ENCODE results near the gene TSPAN1. TPM values are rescaled to one million over a fixed set of nuclear protein-coding genes. Genes with fewer than 3 reads are reported as not detected.
A peak's percentile ranks its signal among the peaks of the same experiment; 100 is the strongest.

Gene TSPAN1
- total RNA-seq, 4 donors from 2014 or later = 1.0 to 11.0 (median 1.7) TPM

DNA sequence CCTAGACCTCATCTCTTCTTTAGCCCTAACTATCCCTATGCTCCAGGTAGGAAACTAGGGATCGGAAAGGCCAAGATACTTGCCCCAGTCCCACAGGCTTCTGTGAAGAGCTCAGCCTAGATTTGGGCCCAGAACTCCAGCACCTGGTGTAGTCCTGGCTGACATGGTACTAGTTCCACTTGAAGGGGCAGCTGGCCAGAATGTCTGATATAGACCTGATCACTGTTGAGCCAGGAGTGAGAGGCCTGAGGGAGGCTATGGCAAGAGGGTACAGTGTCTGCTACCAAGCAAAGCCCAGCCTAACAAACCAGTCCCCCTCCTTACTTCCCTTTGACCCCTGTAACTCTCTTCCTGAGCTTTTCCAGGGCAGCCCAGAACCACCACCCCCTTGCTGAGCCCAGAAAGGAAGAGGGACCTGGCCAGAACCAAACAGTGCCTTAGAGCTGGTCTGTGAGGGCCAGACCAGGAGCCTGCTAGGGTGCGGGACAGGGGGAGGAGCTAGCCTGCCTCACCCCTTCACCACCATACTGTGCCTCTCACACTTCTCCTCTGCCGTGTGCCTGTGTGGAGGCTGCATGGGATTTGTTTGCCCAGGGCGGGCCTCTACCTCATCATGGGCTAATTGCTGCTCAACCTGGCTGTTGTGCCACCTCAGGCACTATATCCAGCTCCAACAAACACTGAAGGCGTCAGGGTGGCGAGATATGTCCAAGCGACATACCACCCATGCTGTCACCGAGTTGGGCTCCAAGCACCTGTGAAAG is 12.4 kb downstream of the TSPAN1 start:
- ATAC-seq = no peak
- H3K36me3 ChIP-seq = peaks cover 0 to 55% of the 10 kb centered on the region in 2 donors
- WGBS, 2 donors (ENCODE audit: low coverage in 1 of 2) = 100% methylated on average over 1 of the region's 8 CpGs; no CpG with 5 or more reads in 1 of the 2 donors
- H3K9me3 ChIP-seq = no peaks in the 10 kb centered on the region
- no peak overlapping the region for H3K27ac ChIP-seq
- no peak overlapping the region for H3K4me3 ChIP-seq
- TF ChIP-seq EP300 (IDR thresholded peaks at IDR 0.05) = no peak
- H3K27me3 ChIP-seq = no peaks in the 10 kb centered on the region
- H3K4me1 ChIP-seq = peaks cover 0 to 26% (median 8%) of the 10 kb centered on the region in 3 donors

- Histone ChIP-seq H3K27ac (peak overlapping the region in 3 of 4 donors; percentile 27 to 47 (median 46)), H3K4me3 (no peak overlapping the region), H3K9me3 (no peaks in the 10 kb centered on the region), H3K36me3 (peaks cover 0 to 67% of the 10 kb centered on the region in 2 donors), H3K27me3 (no peaks in the 10 kb centered on the region), H3K4me1 (peaks cover 0 to 16% (median 1%) of the 10 kb centered on the region in 3 donors)
- no peak for TF ChIP-seq POLR2AphosphoS5 (IDR thresholded peaks at IDR 0.05)
- no peak for TF ChIP-seq EP300 (IDR thresholded peaks at IDR 0.05)
- no peak for TF ChIP-seq POLR2A (IDR thresholded peaks at IDR 0.05)
- no peak for TF ChIP-seq CTCF (IDR thresholded peaks at IDR 0.05)
- ATAC-seq = no peak
- WGBS, 2 donors (ENCODE audit: low coverage in 1 of 2) = 69 to 100% methylated on average over 1 to 3 of the region's 6 CpGs
These were observed 13.6 kb downstream of the TSPAN1 start for GRCh38 chr1:46188295-46189030.

- no peak overlapping the region for H3K27ac ChIP-seq
- H3K36me3 ChIP-seq = peaks cover 0 to 87% of the 10 kb centered on the region in 2 donors
- no peak for ATAC-seq
- 81 to 90% methylated on average over 2 to 3 of the region's 3 CpGs for WGBS, 2 donors (ENCODE audit: low coverage in 1 of 2)
- no peaks in the 10 kb centered on the region for H3K9me3 ChIP-seq
- no peak for TF ChIP-seq EP300 (IDR thresholded peaks at IDR 0.05)
- no peak for TF ChIP-seq CTCF (IDR thresholded peaks at IDR 0.05)
- TF ChIP-seq POLR2A (IDR thresholded peaks at IDR 0.05) = no peak
- TF ChIP-seq POLR2AphosphoS5 (IDR thresholded peaks at IDR 0.05) = no peak
- peaks cover 0 to 14% (median 0%) of the 10 kb centered on the region in 3 donors for H3K4me1 ChIP-seq
- no peak overlapping the region for H3K4me3 ChIP-seq
- no peaks in the 10 kb centered on the region for H3K27me3 ChIP-seq
These were observed 15.7 kb downstream of the TSPAN1 start for GRCh38 chr1:46190539-46190938.

DNA sequence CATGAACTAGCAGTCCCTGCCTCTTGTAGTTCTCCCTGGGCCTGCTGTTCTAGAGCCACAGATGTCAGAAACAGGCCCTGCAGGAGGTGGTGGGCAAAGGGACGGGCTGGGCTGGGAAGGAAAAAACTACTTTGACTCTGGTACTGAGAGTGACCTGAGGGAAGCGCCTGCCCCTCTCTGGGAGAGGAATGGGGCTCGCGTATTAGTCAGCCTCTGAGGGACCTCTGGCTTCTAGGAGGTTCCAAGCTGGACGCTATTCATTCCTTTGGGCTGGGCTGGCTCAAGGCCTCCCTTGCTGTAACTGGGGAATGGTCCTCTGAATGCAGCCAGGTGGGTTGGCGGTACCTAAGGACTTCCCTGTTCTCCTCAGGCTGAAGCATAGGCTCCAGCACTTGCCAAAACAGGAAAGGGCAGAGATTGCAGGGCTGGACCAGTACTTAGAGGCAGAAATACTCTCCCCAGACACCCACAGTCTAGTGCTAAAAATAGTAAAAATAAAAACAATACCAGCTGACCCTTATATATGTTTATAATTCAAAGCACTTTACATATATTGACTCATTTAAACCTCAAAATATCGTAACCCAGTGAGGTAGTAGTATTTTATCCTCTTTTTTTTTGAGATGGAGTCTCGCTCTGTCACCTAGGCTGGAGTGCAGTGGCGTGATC is 16.3 kb downstream of the TSPAN1 start:
- TF ChIP-seq POLR2AphosphoS5 (IDR thresholded peaks at IDR 0.05) = no peak
- no peak for TF ChIP-seq EP300 (IDR thresholded peaks at IDR 0.05)
- TF ChIP-seq POLR2A (IDR thresholded peaks at IDR 0.05) = no peak
- TF ChIP-seq CTCF (IDR thresholded peaks at IDR 0.05) = no peak
- no peaks in the 10 kb centered on the region for H3K9me3 ChIP-seq
- no peak for ATAC-seq
- no peak overlapping the region for H3K4me3 ChIP-seq
- peaks cover 0 to 93% of the 10 kb centered on the region in 2 donors for H3K36me3 ChIP-seq
- H3K27me3 ChIP-seq = no peaks in the 10 kb centered on the region
- peaks cover 0 to 20% (median 0%) of the 10 kb centered on the region in 3 donors for H3K4me1 ChIP-seq
- WGBS, 2 donors (ENCODE audit: low coverage in 1 of 2) = 77 to 83% methylated on average over 3 to 4 of the region's 9 CpGs
- no peak overlapping the region for H3K27ac ChIP-seq

- no peak for TF ChIP-seq POLR2A (IDR thresholded peaks at IDR 0.05)
- TF ChIP-seq EP300 (IDR thresholded peaks at IDR 0.05) = no peak
- TF ChIP-seq POLR2AphosphoS5 (IDR thresholded peaks at IDR 0.05) = no peak
- TF ChIP-seq CTCF (IDR thresholded peaks at IDR 0.05) = no peak
- Histone ChIP-seq H3K9me3 (no peaks in the 10 kb centered on the region), H3K27me3 (no peaks in the 10 kb centered on the region), H3K4me3 (no peak overlapping the region), H3K27ac (no peak overlapping the region), H3K4me1 (peaks cover 0 to 29% (median 4%) of the 10 kb centered on the region in 3 donors), H3K36me3 (peaks cover 0 to 91% of the 10 kb centered on the region in 2 donors)
- ATAC-seq = no peak
- 74% methylated on average over 4 of the region's 10 CpGs; no CpG with 5 or more reads in 1 of the 2 donors for WGBS, 2 donors (ENCODE audit: low coverage in 1 of 2)
These were observed 17.3 kb downstream of the TSPAN1 start for GRCh38 chr1:46192171-46192570.

All from gastroesophageal sphincter (tissue), 4 donors.